B cell (primary cell): ENCODE data around the gene RAMAC. TPM values are rescaled to one million over a fixed set of nuclear protein-coding genes. Genes with fewer than 3 reads are reported as not detected.
A peak's percentile ranks its signal among the peaks of the same experiment; 100 is the strongest.

Experiments used
- ATAC-seq: fragments of 200-7000 bp; cut with Tn5 transposase; one replicate; pipeline ENCODE4 v1.10.0; 2021; ENCODE audit warnings: low read depth, mild to moderate bottlenecking, moderate number of reproducible peaks, moderate library complexity
- CTCF ChIA-PET: fragments of 350-600 bp; sonication (Branson Sonifier 250); formaldehyde crosslinking; loops from one replicate; lab custom pipeline; 2021; ENCODE audit warnings: antibody characterized with exemption, inconsistent platforms; lab: Charles Lee
- POLR2A ChIA-PET: fragments of 350-600 bp; sonication (Branson Sonifier 250); formaldehyde crosslinking; loops from one replicate; lab custom pipeline; 2021; ENCODE audit warnings: antibody characterized with exemption; lab: Charles Lee
- DNase-seq: peaks from one replicate; pipeline ENCODE4 v3.0.0; 2013
- H2AFZ ChIP-seq: 2 replicates; pipeline ENCODE4 v1.6.1; 2012; ENCODE audit warnings: mild to moderate bottlenecking, low read depth, low read length; ENCODE audit not compliant: insufficient read depth, poor library complexity, severe bottlenecking
- H3K27ac ChIP-seq, 2 donors: 1 replicate in 1 of 2; 2 replicates in 1 of 2; pipeline ENCODE4 v1.5.1; 2012 to 2013; ENCODE audit warnings: low read length in 2 of 2, mild to moderate bottlenecking in 2 of 2, moderate library complexity in 1 of 2
- H3K27me3 ChIP-seq, 4 experiments: fragments of 200-600 bp in 1 of 4; sonication (generic) in 1 of 4; replicated peaks in 1 of 4; 1 replicate in 2 of 4; 2 replicates in 2 of 4; pipeline versions ENCODE4 v1.6.1 to v1.7.0; 2013 to 2016; ENCODE audit warnings: low read length in 3 of 4, mild to moderate bottlenecking in 2 of 4, mixed read lengths in 1 of 4, moderate library complexity in 1 of 4; ENCODE audit not compliant: insufficient read depth in 4 of 4, control insufficient read depth in 3 of 4; ENCODE audit errors: control extremely low read depth in 1 of 4
- H3K36me3 ChIP-seq, 2 experiments: replicated peaks in 1 of 2; 1 replicate in 1 of 2; 2 replicates in 1 of 2; pipeline versions ENCODE4 v1.6.1 to v1.7.1; 2013; ENCODE audit warnings: low read length in 1 of 2; ENCODE audit not compliant: insufficient read depth in 2 of 2, control insufficient read depth in 1 of 2; ENCODE audit errors: control extremely low read depth in 1 of 2, extremely low read depth in 1 of 2
- H3K4me1 ChIP-seq, 2 donors: fragments of 200-600 bp in 1 of 2; sonication (generic) in 1 of 2; 1 replicate in 1 of 2; 2 replicates in 1 of 2; pipeline versions ENCODE4 v1.5.1 to v1.6.1; 2013 to 2017; ENCODE audit warnings: low read length in 2 of 2; ENCODE audit not compliant: control insufficient read depth in 2 of 2, insufficient read depth in 2 of 2
- H3K4me2 ChIP-seq: replicated peaks from 2 replicates; pipeline ENCODE3; 2012; ENCODE audit warnings: mild to moderate bottlenecking, low read depth, low read length; ENCODE audit not compliant: poor library complexity, severe bottlenecking
- H3K4me3 ChIP-seq, 5 experiments: fragments of 200-600 bp in 1 of 5; sonication (generic) in 1 of 5; 1 replicate in 3 of 5; 2 replicates in 2 of 5; pipeline versions ENCODE4 v1.5.1 to v1.7.0; 2011 to 2016; ENCODE audit warnings: low read length in 4 of 5, mild to moderate bottlenecking in 4 of 5, low read depth in 2 of 5, control low read depth in 1 of 5, moderate library complexity in 1 of 5; ENCODE audit not compliant: insufficient read depth in 1 of 5; ENCODE audit errors: control extremely low read depth in 1 of 5, extremely low read depth in 1 of 5
- H3K79me2 ChIP-seq: fragments of 200-600 bp; sonication (generic); one replicate; pipeline ENCODE4 v1.6.0; 2016; ENCODE audit warnings: low read length; ENCODE audit not compliant: control insufficient read depth, insufficient read depth
- H3K9ac ChIP-seq: fragments of 200-600 bp; sonication (generic); 2 replicates; pipeline ENCODE4 v1.6.1; 2017; ENCODE audit warnings: mild to moderate bottlenecking, low read length, moderate library complexity
- H3K9me3 ChIP-seq, 3 donors: one replicate each; pipeline versions ENCODE4 v1.6.1 to v1.7.1; 2013; ENCODE audit warnings: low read length in 2 of 3; ENCODE audit not compliant: control insufficient read depth in 2 of 3, insufficient read depth in 1 of 3; ENCODE audit errors: control extremely low read depth in 1 of 3
- H4K20me1 ChIP-seq: 2 replicates; pipeline ENCODE4 v1.6.0; 2012; ENCODE audit warnings: mild to moderate bottlenecking, low read length; ENCODE audit not compliant: insufficient read depth, control insufficient read depth, poor library complexity, severe bottlenecking
- H3K27ac Mint-ChIP-seq: one replicate; pipeline ENCODE4 v1.8.0; 2021; ENCODE audit warnings: mixed read lengths
- H3K27me3 Mint-ChIP-seq: one replicate; pipeline ENCODE4 v1.8.0; 2021; ENCODE audit warnings: mixed read lengths
- H3K4me1 Mint-ChIP-seq: one replicate; pipeline ENCODE4 v1.8.0; 2021; ENCODE audit warnings: mixed read lengths
- H3K4me3 Mint-ChIP-seq: one replicate; pipeline ENCODE4 v1.8.0; 2021; ENCODE audit warnings: mixed read lengths
- H3K9me3 Mint-ChIP-seq: one replicate; pipeline ENCODE4 v1.8.0; 2022; ENCODE audit warnings: mixed read lengths; ENCODE audit not compliant: insufficient read depth
- EZH2 ChIP-seq: IDR thresholded peaks from 2 replicates; pipeline ENCODE4 v1.6.1; 2012; ENCODE audit warnings: borderline replicate concordance, low read depth, mild to moderate bottlenecking, moderate library complexity, low read length; ENCODE audit not compliant: insufficient read depth, poor library complexity, severe bottlenecking
- WGBS: methylation state at CpG from one replicate; pipeline ENCODE4 v1.1.5; 2013; ENCODE audit warnings: missing lambda C conversion rate; ENCODE audit not compliant: insufficient coverage; 5-methylcytosine and 5-hydroxymethylcytosine counted together
- intact Hi-C: fragments of 100-400 bp; cut with micrococcal nuclease; formaldehyde crosslinking; loops from one replicate; pipeline ENCODE4 v1.10.0; 2022
- polyA plus RNA-seq: library from polyadenylated mRNA; depleted of rRNA; stranded (reverse); fragments of >200 nt; gene quantifications from 2 replicates; pipeline ENCODE4 v1.2.3, GENCODE V29; 2012
- total RNA-seq, 2 donors: library from RNA; stranded (reverse); fragments of 120-200 nt in 1 of 2; gene quantifications; 1 replicate in 1 of 2; 2 replicates in 1 of 2; pipeline versions ENCODE4 v1.2.3 to v1.2.4, GENCODE V29; 2013 to 2022
- TF ChIP-seq, protein P1 (sequence below): fragments of 200-600 bp; IDR thresholded peaks from one replicate; pipeline ENCODE4 v1.8.0; 2022; ENCODE audit warnings: antibody characterized with exemption, mild to moderate bottlenecking

The RAMAC gene
- total and polyA plus RNA-seq, 2 donors (not counting 1 experiment from before 2014, with no cell fraction given) = 7.7 to 20.2 TPM

GRCh38 chr15:82952158-82953081 lies 33.6 kb upstream of the RAMAC start, which contains the start of gene HOMER2:
Gene HOMER2, minus strand, starts transcription at chr15:82952720. Its CDS starts 185 bp downstream, at chr15:82952535.
- Histone ChIP-seq H3K4me2 (peak within 1 kb of the TSS; percentile 84), H3K27ac (no peak within 1 kb of the TSS), H3K79me2 (no peaks in the 10 kb centered on the region), H3K4me1 (peaks cover 19 to 27% of the 10 kb centered on the region in 2 donors), H4K20me1 (no peaks in the 10 kb centered on the region), H2AFZ (peak within 1 kb of the TSS; percentile 64), H3K9me3 (no peaks in the 10 kb centered on the region), H3K9ac (peak within 1 kb of the TSS; percentile 61), H3K4me3 (peak within 1 kb of the TSS in 4 of 5 experiments; percentile 26 to 63 (median 44)), H3K36me3 (no peaks in the 10 kb centered on the region), H3K27me3 (peaks cover 0 to 5% (median 5%) of the 10 kb centered on the region in 4 experiments)
- H3K27ac Mint-ChIP-seq = no peak within 1 kb of the TSS
- intact Hi-C loops = no loop called here
- CTCF ChIA-PET = no interaction called here
- H3K9me3 Mint-ChIP-seq = no peaks in the 10 kb centered on the region
- WGBS = 1% methylated on average over 118 of the region's 119 CpGs
- peaks cover 9% of the 10 kb centered on the region for H3K4me1 Mint-ChIP-seq
- POLR2A ChIA-PET = interaction anchor here (0.6 kb wide), 1 partner anchor 24 kb away, joined by 12 read pairs; no protein-coding TSS in a partner anchor
- peak within 1 kb of the TSS; percentile 76 for H3K4me3 Mint-ChIP-seq
- ATAC-seq (peak; percentile 78), DNase-seq (peak; percentile 41)
- TF ChIP-seq, protein P1, sequence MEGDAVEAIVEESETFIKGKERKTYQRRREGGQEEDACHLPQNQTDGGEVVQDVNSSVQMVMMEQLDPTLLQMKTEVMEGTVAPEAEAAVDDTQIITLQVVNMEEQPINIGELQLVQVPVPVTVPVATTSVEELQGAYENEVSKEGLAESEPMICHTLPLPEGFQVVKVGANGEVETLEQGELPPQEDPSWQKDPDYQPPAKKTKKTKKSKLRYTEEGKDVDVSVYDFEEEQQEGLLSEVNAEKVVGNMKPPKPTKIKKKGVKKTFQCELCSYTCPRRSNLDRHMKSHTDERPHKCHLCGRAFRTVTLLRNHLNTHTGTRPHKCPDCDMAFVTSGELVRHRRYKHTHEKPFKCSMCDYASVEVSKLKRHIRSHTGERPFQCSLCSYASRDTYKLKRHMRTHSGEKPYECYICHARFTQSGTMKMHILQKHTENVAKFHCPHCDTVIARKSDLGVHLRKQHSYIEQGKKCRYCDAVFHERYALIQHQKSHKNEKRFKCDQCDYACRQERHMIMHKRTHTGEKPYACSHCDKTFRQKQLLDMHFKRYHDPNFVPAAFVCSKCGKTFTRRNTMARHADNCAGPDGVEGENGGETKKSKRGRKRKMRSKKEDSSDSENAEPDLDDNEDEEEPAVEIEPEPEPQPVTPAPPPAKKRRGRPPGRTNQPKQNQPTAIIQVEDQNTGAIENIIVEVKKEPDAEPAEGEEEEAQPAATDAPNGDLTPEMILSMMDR = no peak
- no peak for TF ChIP-seq EZH2
- H3K27me3 Mint-ChIP-seq = peaks cover 15% of the 10 kb centered on the region

DNA sequence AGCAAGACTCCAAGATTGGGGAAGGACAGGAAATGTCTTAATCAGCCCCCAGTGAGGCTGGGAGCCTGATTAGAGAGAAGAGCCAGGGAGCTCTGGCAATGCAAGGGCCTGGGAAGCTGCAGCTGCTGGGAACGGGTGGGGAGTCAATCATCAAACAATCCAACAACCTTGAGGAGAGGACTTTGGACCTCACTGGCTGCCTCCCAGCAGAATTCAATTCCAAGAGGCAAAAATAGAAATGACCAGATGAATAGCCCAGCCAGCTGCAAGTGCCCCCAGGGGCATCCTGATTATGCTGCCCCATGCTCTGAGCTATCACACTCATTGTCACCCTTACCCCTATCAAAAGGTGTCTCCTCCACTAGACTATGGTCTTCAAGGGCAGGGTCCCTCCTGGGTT lies 27.4 kb upstream of the RAMAC start:
- Histone ChIP-seq H3K4me3 (no peak overlapping the region), H3K36me3 (no peaks in the 10 kb centered on the region), H3K4me1 (no peaks in the 10 kb centered on the region), H4K20me1 (no peaks in the 10 kb centered on the region), H3K79me2 (no peaks in the 10 kb centered on the region), H3K4me2 (no peak overlapping the region), H3K27me3 (no peaks in the 10 kb centered on the region), H3K9ac (no peak overlapping the region), H3K9me3 (no peaks in the 10 kb centered on the region), H2AFZ (no peak overlapping the region), H3K27ac (no peak overlapping the region)
- no peaks in the 10 kb centered on the region for H3K9me3 Mint-ChIP-seq
- DNase-seq = no peak
- H3K27me3 Mint-ChIP-seq = no peaks in the 10 kb centered on the region
- H3K4me1 Mint-ChIP-seq = no peaks in the 10 kb centered on the region
- CTCF ChIA-PET = no interaction called here
- POLR2A ChIA-PET = no interaction called here
- no peak overlapping the region for H3K4me3 Mint-ChIP-seq
- ATAC-seq = no peak
- WGBS = 100% methylated on average over 1 of the region's 1 CpG
- intact Hi-C loops = no loop called here
- no peak for TF ChIP-seq EZH2
- TF ChIP-seq, protein P1 = no peak
- H3K27ac Mint-ChIP-seq = no peak overlapping the region
